ENCODE data around the gene HOXA2.

Gene HOXA2

DNA sequence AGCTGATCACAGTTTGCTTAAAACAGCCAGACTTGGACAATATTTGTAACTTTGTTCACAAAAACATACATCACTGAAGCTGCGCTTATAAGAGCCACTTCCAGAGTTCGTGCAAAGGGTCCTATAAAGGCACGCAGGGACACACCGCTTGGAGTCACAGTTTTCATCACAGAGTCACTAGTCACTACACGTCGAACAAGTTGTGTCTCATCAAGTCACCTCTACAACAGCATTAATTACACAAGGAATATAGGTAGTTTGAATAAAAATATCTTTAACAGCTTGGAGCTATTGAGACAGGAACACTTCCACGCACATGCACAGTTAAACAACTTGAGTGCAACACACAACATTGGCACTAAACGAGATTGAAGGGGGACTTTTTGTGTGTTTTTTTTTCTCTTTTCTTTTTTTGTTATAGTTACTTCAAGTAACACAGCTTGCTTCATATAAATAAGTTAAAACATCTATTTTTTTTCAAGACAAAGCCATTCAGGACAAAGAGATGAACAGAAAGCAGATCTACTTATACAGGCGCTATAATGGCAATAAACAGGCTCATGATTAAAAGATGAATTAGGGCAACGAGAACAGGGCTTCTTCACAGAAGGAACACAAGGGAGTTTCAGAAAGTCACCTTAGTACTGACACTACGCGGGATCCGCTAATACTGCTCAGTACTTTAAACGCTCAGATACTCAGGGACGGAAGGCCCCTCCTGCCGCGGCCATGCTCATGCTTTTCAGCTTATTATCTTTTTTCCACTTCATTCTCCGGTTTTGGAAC, 38.8 kb upstream of the HOXA2 start:
- DNase-seq (ENCODE audit: low spot score), result no peak

DNA sequence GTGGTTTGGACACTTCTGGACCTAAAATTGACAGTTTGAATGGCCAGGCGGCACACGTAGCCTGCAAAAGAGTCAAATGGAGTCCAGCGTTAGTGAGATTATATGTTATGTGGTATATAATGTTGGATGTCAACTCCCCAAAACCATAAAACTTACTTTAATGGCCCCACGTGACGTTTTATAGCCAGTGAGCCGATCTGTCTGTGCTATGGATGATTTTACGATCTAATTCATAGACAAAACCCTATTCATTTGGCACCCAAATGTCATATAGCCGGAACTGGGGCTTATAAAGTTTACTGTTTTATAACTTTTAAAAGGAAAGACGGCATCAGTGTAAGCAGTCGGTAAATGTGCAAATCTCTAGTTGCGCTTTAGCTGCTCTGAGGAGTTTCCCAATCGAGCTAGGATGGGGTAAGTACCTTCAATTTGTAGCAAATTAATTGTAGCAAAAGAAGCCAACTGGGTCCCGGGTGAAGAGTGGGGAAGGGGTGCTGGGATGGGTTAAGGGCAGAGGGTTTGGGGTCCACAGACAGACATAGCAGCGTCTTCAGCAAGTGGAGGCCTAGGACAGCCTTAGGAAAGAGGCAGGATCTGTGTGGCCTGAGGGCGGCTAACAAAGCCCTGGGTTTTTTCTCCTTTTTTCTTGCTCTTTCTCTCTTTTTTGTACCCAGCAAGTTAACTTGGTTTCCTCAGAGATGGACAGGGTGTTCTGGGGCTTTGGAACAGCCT, 37.8 kb upstream of the HOXA2 start:
- DNase-seq (ENCODE audit: low spot score), result no peak

DNA sequence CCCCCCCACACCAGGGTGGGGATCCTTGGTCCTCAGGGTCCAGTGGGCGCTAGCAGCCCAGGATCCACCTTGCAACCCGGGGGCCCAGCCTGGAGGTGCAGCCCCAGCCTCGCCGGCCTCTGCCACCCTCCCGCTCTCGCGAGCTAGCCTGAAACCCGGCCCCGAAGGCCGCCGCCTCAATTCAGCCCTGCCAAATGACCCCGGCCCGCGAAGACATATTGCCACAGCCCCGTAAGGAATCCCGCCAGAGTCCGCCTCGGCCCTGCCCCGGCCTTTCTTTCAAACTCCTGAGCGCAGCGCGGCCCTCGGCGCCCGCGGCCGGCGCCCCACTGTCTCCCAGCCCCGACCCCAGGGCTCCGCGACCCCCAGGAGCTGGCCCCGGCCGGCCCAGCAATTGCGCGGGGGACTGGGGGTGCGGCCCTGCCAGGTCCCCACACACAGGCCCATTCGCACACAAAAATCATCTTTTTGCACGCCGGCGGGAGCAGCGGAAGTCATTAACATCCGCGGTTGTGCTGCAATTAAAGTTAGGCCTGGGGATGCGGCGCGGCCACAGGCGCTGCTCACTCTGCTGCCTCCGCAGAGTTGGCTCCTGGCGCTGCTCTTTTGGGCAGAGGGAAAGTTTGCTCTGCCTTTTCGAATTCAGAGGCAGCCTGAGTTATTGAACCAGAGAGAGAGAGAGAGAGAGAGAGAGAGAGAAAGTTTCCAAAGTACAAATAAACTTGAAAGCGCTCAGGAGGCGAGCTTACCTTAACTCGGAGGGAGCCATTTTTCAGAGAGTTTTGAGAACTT, 37.0 kb upstream of the HOXA2 start:
- DNase-seq (ENCODE audit: low spot score), result no peak

DNA sequence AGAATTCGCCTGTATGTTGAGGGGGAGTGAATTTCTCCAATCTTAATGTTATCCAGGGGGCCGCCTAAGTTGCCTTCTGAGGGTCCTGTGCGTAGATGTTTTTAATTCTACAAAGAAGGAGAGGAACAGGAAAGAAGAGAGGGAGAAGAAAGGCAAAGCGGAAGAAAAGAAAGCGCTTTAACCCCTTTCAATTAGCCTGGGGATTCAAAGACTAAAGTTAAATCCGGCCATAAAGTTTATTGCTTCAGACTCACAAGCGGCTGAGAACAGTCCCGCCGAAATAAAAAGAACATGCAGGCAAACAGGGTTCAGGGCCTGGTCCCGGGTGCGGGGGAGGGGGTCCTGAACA, 36.5 kb upstream of the HOXA2 start:
- DNase-seq (ENCODE audit: low spot score), result no peak

DNA sequence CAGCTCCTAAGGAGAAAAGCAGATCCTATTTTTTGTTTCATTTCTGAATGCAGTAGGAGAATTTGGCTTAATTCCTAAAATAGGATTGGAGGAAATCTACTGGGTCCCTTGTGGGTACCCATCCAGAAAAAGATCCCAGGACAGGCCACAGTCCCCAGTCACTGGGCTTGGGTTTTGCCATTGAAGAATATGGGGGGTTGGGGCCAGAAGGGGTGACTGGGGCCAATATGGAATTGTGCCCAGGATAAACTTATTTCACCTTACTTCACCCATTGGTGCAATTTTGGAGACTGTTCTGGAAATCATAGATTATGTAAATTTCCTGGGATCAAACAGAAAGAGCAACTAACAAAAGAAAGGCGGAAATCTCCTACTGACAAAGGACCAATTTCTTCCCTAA, 36.0 kb upstream of the HOXA2 start:
- no peak for DNase-seq (ENCODE audit: low spot score)

DNA sequence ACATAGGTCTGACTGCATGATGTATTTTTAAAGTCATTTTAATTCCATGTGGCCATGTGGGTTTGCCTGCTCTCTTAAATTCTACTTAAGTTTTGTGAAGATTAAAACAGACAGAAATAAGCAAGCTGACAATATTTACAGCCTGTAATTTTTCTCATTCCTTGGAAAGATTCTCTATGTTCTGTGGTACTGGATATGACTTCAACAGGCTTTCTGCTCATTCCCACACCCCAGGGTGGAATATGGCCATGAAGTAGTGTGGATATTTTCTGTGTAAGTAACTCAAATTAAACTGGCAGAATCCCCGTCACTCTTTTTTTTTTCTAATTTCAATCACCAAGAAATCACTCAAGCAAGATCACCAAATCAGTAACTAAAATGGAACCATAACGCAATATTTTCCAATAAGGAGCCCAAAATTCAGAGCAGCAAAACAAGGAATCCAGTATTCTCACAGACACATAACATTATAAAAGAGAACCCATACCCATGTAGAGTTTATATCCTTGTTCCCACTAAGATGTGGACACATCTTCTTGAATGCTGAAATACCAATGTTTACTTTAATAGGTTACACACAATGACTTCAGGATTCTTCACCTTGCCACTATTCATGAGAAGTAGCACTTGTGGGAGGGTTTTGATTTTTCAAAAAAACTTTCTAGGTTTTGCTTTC, 35.3 kb upstream of the HOXA2 start:
- no peak for DNase-seq (ENCODE audit: low spot score)

DNA sequence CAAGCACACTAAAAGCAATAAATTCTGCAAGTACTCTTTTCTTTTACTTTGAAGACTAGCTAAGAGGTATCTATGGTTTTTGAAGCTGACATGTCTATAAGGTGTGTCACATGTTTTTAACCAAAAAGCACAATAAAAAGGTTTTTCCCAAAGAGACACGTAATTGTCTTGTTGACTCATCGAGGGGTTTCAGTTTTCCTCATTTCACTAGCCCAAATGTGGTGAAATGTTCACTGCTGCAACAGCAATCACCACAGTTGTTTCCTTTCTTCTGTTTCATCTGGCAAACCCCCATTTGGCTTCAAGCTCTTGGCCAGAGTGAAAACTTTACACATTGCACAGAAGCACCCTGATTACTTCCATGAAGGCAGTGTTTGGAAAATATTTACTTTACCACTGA, 31.9 kb upstream of the HOXA2 start:
- no peak for DNase-seq (ENCODE audit: low spot score)

DNA sequence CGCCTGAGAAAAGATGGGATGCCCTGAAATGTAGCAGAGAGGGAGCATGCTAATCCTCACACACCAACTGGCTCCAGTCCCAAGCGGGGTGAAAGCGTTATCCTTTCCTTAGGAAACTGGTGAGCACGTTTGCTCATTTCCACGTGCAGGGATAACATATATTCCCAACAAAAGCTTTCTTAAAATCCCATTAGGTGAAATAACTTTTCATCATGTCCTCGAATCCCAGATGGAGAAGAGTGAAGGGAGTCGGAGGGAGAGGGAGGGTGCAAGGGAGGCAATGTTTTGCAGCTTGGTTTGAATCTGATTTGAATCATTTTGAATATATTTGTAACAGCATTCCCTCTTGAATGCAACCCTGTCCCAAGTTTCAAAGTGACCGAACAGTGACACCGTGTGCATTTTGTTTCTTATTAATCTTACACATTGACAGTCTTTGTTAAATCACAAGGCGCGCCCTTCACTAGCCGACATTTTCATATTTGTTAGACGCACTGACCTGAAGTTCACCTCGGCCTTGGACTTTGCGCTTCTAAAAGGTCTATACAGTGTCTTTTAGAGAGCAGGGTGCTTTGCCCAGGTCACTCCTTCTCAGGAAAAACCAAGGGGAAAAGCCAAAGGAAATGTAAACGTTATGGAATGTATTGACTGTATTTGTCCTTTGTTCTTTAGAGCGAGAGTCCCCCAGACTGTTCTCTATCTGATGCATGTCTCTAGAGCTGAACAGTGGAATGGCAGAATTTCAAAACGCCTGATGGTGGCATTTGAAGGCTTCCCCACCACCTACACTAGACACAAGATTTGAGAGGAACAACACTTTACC, 31.1 kb upstream of the HOXA2 start:
- no peak for DNase-seq (ENCODE audit: low spot score)

DNA sequence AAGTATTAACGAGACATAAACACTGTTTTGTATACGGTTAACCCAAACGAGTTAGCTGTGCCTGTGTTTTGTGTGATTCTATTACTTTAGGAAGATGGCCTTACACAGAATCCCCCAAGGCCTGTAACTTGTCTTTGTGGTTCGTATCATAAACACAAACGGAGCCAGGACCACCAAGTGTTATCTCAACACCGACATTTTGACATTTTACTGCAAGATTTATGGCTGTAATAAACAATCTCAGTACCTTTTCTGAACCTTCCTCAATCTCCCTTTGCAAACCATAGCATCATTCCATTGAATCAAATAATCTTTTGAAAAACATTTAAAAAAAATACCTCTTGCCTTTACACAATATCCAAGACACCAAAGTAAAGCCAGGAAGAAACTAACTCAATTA, 30.5 kb upstream of the HOXA2 start:
- no peak for DNase-seq (ENCODE audit: low spot score)

DNA sequence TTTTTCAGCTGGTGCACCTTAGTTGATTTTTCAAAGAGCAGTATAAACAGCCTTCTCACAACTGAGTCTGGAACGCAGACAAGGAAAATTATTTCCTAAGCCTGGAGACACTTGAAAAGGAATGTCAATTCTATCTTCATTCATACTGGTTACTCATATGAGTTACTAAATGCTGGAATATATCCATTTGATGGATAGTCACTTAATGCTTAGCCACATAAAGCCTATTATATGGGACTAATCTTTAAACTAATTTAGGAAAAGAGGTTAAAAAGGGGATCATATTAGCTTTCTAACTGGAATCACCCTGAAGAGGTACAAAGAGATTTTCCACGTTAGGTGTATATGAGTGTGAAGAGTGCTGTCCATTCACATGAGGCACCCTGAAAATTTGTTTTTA, 29.7 kb upstream of the HOXA2 start:
- DNase-seq (ENCODE audit: low spot score), result no peak

DNA sequence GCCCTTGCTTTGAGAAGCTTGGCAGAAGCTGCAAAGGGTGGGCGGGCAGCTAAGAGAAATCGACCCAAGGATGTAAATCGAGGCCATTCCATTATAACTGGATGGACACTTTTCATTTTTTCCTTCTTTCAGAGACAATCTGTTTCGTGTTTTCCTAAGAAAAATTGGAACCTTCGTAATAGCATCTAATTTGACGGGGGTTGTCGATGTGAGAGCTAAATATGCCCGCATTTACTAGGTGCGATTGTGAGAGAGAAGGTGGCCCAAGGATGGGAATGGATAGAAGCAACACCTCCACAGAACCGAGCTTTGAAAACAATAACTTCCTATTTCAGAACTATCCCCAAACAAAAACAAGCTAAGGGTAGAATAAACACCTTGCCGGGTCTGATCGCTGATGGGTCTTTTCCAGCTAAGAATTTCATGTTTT, 28.9 kb upstream of the HOXA2 start:
- DNase-seq (ENCODE audit: low spot score), result no peak

DNA sequence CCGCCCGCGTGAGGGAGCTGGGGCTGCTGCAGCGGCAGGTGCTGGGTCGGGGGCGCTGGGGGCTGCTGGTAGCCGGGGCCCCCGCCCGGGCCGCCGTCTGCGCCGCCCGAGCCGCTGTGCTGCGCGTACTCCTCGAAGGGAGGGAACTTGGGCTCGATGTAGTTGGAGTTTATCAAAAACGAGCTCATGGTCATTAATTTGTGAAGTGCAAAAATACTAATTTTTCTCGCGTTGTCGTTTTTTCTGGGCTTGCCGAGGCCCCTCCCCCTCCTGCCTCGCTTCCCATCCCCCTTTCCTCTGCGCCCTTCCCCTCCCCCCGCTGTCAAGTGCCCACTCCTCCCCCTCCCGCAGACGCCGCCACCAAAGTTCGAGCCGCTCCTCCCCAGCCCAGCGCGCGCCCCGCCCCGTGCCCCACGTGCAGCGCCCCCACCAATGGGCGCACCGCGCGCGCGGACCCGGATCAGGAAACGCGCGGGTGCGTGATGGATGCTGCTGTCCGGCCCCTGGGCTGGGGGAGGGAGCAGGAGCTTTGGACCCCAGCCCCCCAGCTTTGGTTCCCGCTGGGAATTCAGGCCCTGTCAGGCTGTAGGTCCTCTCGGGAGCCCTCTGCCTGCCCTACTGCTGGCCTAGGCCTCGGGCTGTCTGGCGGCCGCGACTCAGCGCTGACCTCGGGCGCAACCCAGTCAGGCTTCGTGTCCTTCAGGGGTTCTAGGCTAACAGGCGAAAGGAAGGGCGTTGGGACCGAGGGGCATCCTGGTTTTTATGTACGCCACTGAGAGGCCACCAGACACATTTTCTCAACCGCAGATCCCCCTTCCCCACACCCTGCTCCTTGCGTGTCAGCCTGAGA, 28.3 kb upstream of the HOXA2 start, which contains the start of gene HOXA4:
Gene HOXA4 (minus strand): TSS at position 218 of the 850 bp plus-strand sequence. CDS start 24 bp downstream, at position 194.
- DNase-seq (ENCODE audit: low spot score), result peak; percentile 80

DNA sequence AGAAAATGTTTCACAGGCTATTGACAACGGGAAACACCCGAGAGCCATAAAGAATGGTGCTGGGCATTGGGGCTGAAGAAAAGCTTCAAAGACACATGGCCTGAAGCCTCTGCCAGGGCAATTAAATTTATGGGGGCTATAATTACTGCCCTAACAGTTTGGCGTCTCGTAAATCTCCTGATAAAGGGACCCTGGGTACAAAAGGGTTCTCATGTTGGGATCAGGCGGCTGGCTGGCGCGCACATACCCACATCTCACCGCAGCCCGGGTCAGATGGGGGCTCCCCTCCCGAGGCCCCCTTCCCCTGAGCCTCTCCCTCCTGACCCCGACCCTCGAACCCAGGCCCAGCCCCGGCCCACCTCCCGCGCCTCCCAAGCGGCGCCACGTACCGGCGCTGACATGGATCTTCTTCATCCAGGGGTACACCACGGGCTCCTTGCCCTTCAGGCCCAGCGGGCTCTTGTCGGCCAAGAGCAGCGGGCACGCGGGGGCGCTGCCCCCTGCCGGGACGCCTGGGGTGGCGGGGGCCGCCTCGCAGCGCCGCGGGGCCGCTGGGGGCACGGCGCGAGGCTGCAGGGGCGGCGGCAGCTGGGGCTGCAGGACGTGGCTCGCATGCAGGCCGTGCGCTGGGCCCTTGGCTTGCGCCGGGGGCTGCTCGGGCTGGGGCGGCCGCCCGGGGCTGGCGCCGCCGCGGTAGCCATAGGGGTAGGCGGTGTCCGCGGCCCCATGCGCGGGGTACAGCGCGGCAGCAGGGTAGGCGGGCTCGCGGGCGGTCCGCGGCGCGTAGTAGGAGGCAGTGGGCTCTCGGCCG, 27.5 kb upstream of the HOXA2 start:
- no peak for DNase-seq (ENCODE audit: low spot score)

DNA sequence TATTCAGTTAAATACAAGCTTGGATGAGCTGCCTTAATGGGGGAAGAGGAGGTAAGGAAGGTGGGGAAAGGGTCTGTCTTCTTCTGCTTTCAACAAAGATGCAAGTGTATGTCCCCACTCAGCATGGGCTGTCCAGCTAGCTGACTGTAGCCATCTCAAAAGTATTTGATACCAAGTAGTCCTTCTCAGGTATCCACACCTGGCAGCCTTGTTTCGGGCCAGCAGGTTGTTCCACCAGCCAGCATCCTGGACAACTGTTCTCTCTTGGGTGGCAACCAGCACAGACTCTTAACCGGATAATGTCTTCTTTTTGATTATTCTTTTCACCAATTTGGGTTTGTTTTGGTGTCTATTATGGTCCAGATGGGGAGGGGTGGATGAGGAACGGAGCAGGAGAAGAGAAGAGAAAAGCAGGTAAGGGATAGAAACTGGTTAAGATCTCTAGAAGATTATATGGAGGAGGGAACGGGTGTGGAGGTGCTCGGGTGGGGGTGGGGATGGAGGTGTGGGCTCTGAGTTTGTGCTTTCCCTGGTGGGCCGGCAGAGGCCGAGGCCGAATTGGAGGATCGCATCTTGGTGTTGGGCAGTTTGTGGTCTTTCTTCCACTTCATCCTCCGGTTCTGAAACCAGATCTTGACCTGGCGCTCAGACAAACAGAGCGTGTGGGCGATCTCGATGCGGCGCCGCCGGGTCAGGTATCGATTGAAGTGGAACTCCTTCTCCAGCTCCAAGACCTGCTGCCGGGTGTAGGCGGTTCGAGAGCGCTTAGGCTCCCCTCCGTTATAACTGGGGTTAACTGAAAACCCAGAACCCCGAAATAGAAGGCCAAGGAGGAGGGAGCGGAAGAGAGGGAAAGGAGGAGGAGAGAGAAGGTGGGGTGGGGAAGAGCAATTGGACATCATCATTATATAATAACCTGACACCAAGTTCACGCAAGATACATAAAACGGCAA, 26.6 kb upstream of the HOXA2 start:
- DNase-seq (ENCODE audit: low spot score), result no peak

DNA sequence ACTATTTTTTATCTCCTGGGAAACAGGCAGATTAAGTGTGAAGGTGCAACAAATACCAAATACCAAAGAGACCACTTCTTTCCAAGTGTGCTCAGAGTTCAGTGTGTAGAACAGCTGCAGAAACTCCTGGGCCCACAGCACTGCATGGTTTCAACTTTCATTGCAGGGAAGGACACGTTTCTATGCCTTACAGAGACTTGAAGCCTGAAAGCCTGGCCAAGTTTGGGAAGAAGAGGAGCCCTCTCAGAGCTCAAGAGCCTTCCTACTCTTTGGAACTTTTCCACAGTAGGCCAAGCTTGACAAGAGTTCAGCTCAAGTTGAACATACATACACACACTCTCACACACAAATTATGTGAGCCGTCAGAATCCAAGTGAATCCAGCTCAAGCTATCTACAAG, 25.6 kb upstream of the HOXA2 start:
- DNase-seq (ENCODE audit: low spot score), result no peak

DNA sequence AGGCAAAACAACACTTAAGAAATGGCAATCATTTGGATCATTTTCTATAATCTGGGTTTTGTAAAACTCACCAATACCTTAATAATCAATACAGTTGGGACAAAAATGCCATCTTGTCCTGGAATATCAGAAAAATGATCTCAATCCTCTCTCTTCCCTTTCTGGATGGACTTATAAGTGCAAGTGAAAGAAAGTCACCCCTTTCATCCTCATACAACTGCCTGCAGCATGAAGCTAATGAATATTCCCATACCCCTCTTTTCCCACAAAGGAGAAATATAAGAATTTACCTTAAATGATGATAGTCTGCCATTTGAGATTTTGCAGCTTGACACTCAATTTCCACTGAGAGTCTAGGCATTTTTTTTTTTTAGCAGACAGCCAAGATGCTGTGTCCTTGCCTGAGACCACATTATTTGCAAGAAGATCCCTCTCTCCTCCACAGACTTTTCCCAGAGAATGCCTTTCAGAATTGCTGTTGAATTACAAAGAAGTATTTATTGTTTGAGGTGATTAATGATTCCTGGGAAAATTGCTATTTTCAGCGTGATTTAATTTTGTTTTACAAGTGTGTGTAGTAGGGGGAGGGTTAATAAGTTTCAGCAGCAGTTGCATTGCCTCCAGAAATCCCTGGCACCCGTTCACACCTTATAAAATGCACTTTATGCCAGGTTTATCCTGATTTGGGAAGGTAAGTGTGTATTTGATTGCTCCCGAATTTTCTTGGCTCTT, 24.3 kb upstream of the HOXA2 start:
- no peak for DNase-seq (ENCODE audit: low spot score)

DNA sequence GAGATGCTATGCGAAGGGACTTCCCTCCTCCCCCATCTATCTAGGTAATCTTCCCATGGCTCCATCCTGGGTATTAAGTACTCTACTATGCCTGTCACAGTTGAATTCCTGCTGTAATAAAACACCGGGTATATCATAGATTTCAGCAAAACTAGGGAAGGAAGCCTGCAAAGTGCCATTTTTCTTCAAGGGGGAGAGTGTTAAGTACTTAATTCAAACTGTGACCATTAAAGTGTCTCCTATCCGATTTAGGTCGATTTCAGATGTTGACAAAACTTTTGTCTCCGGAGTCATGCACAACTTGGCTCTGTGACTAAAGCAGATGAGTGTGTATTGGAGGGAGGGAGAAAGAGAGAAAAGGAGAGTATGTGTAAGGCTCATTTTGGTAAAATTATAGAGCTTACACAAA, 23.5 kb upstream of the HOXA2 start:
- DNase-seq (ENCODE audit: low spot score), result no peak
